CD4-positive, CD25-positive, alpha-beta regulatory T cell (primary cell): ENCODE data around the gene PON2. TPM values are rescaled to one million over a fixed set of nuclear protein-coding genes. Genes with fewer than 3 reads are reported as not detected.
"Not testable (repeated sequence)": the region's sequence is repeated elsewhere in the genome, so short reads cannot be mapped to it uniquely, and the experiment has no call there.

Experiments
- ATAC-seq, 2 donors: fragments of 150-1000 bp; cut with Tn5 transposase; one replicate each; pipeline ENCODE4 v1.10.0; 2021; ENCODE audit warnings: low read depth in 2 of 2, moderate number of reproducible peaks in 2 of 2, moderate library complexity in 1 of 2
- DNase-seq, 3 donors: peaks; one replicate each; pipeline versions ENCODE4 v3.0.0 to v3.0.0-alpha.2; 2012 to 2022; ENCODE audit warnings: mixed read lengths in 1 of 3
- H3K27ac ChIP-seq: one replicate; pipeline ENCODE4 v1.7.0; 2013; ENCODE audit warnings: mild to moderate bottlenecking, low read length; ENCODE audit not compliant: insufficient read depth, poor library complexity, severe bottlenecking
- H3K27me3 ChIP-seq: one replicate; pipeline ENCODE4 v1.7.0; 2013; ENCODE audit warnings: low read length; ENCODE audit not compliant: control insufficient read depth, insufficient read depth
- H3K36me3 ChIP-seq: one replicate; pipeline ENCODE4 v1.7.0; 2013; ENCODE audit warnings: mild to moderate bottlenecking, low read length, moderate library complexity; ENCODE audit not compliant: control insufficient read depth, insufficient read depth
- H3K4me1 ChIP-seq: 2 replicates; pipeline ENCODE4 v1.7.0; 2013; ENCODE audit warnings: mild to moderate bottlenecking, low read length; ENCODE audit not compliant: insufficient read depth, control insufficient read depth, poor library complexity, severe bottlenecking
- H3K4me3 ChIP-seq: one replicate; pipeline ENCODE4 v1.7.0; 2013; ENCODE audit warnings: low read depth, mild to moderate bottlenecking, low read length, moderate library complexity
- H3K9me3 ChIP-seq, 2 experiments: 1 replicate in 1 of 2; 2 replicates in 1 of 2; pipeline ENCODE4 v1.7.0; 2013; ENCODE audit warnings: low read length in 2 of 2, mild to moderate bottlenecking in 1 of 2, moderate library complexity in 1 of 2; ENCODE audit not compliant: control insufficient read depth in 2 of 2
- H3K27ac Mint-ChIP-seq, 3 donors: one replicate each; pipeline ENCODE4 v1.8.0; 2020 to 2022; ENCODE audit warnings: mild to moderate bottlenecking in 3 of 3, mixed read lengths in 3 of 3, moderate library complexity in 2 of 3
- H3K27me3 Mint-ChIP-seq: one replicate; pipeline ENCODE4 v1.8.0; 2022; ENCODE audit warnings: mild to moderate bottlenecking, mixed read lengths
- H3K36me3 Mint-ChIP-seq: one replicate; pipeline ENCODE4 v1.8.0; 2020; ENCODE audit warnings: mixed read lengths
- H3K4me1 Mint-ChIP-seq, 4 donors: one replicate each; pipeline ENCODE4 v1.8.0; 2020 to 2022; ENCODE audit warnings: mixed read lengths in 4 of 4, mild to moderate bottlenecking in 1 of 4
- H3K4me3 Mint-ChIP-seq, 4 donors: one replicate each; pipeline ENCODE4 v1.8.0; 2020 to 2022; ENCODE audit warnings: mild to moderate bottlenecking in 4 of 4, mixed read lengths in 4 of 4, moderate library complexity in 3 of 4
- H3K9me3 Mint-ChIP-seq, 7 donors: one replicate each; pipeline ENCODE4 v1.8.0; 2020 to 2022; ENCODE audit warnings: mixed read lengths in 7 of 7, mild to moderate bottlenecking in 3 of 7, moderate library complexity in 2 of 7
- polyA plus RNA-seq, 4 donors: library from polyadenylated mRNA; unstranded; fragments of 300-500 nt; fragmentation: Illumina TruSeq; gene quantifications; one replicate each; pipeline ENCODE4 v1.2.3, GENCODE V29; 2021
- total RNA-seq: library from RNA; stranded (reverse); gene quantifications from one replicate; pipeline ENCODE4 v1.2.3, GENCODE V29; 2022

PON2 gene
- total and polyA plus RNA-seq, 5 donors from 2014 or later, result 1.1 to 3.7 (median 2.5) TPM

GRCh38 chr7:95397381-95397780, 37.4 kb downstream of the PON2 start:
- Mint-ChIP-seq H3K36me3 (no peaks in the 10 kb centered on the region), H3K27ac (no peak overlapping the region), H3K9me3 (peaks cover 0 to 1% (median 0%) of the 10 kb centered on the region in 7 donors), H3K4me1 (peaks cover 0 to 4% (median 0%) of the 10 kb centered on the region in 4 donors), H3K4me3 (no peak overlapping the region), H3K27me3 (peaks cover 30% of the 10 kb centered on the region)
- Histone ChIP-seq H3K4me1 (peaks cover 5% of the 10 kb centered on the region), H3K9me3 (no peaks in the 10 kb centered on the region), H3K27ac (no peak overlapping the region), H3K4me3 (no peak overlapping the region), H3K27me3 (peaks cover 5% of the 10 kb centered on the region), H3K36me3 (no peaks in the 10 kb centered on the region)
- DNase-seq (no peak), ATAC-seq (no peak)

- Histone ChIP-seq H3K4me3 (no peak within 1 kb of the TSS), H3K9me3 (no peaks in the 10 kb centered on the region), H3K4me1 (peaks cover 5% of the 10 kb centered on the region), H3K27me3 (peaks cover 5% of the 10 kb centered on the region), H3K36me3 (no peaks in the 10 kb centered on the region), H3K27ac (no peak within 1 kb of the TSS)
- no peaks in the 10 kb centered on the region for H3K36me3 Mint-ChIP-seq
- DNase-seq, result peak in 2 of 3 donors; percentile 6 to 38
- peaks cover 30% of the 10 kb centered on the region for H3K27me3 Mint-ChIP-seq
- peaks cover 0 to 3% (median 0%) of the 10 kb centered on the region in 7 donors for H3K9me3 Mint-ChIP-seq
- H3K27ac Mint-ChIP-seq, result no peak within 1 kb of the TSS
- H3K4me3 Mint-ChIP-seq, result peak within 1 kb of the TSS in 2 of 4 donors; percentile 60 to 74
- peak; percentile 25 to 53 for ATAC-seq
- H3K4me1 Mint-ChIP-seq, result peaks cover 0 to 4% (median 0%) of the 10 kb centered on the region in 4 donors
These were observed 38.4 kb downstream of the PON2 start, which contains the start of gene PON3 for GRCh38 chr7:95396136-95397032. TSS of gene PON3 (minus strand) at chr7:95396375. CDS start at chr7:95396350, 25 bp downstream.

DNA sequence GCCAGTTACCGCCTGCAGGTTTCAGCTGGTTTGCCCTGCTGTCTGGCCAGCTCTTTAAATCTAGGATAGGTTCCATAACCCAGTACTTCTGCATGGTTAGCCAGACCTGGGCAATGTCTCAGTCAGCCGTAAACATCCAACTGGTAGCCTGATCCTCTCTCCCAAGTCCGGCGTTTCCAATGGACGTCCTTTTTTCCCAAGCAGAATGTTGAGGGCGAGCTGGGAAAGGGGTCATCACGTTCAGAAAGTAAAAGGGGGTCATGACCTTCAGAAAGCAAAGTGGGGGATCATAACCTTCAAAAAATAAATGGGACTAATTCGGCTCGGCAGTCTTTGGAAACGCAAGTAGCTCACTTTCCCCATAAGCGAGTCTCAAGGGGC, 39.1 kb downstream of the PON2 start:
- Histone ChIP-seq H3K4me1 (peaks cover 5% of the 10 kb centered on the region), H3K36me3 (no peaks in the 10 kb centered on the region), H3K27ac (no peak overlapping the region), H3K9me3 (no peaks in the 10 kb centered on the region), H3K27me3 (peaks cover 5% of the 10 kb centered on the region), H3K4me3 (no peak overlapping the region)
- no peak for ATAC-seq
- Mint-ChIP-seq H3K4me1 (peaks cover 0 to 4% (median 0%) of the 10 kb centered on the region in 4 donors), H3K9me3 (peaks cover 0 to 5% (median 0%) of the 10 kb centered on the region in 7 donors), H3K27ac (no peak overlapping the region), H3K4me3 (peak overlapping the region in 2 of 4 donors; percentile 52 to 74), H3K27me3 (peaks cover 30% of the 10 kb centered on the region), H3K36me3 (no peaks in the 10 kb centered on the region)
- DNase-seq, result no peak

DNA sequence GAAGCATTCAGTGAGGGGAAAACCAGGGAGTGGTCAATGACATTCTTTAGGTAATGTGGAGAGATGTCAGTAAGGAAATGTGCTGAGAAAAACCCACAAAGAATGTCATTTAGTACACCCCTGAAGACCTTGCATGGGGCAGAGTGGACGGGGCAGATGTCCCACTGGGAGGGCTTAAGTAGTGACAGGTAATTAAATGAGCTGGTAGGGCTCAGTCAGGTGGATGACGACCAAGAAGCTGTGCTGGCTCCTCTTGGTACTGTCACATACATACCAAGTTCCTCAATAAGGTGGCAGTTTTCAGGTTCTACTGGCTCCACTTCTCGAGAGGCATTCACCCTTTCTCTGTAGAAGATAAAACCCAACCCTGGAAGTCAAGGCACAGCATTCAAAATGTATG, 40.5 kb downstream of the PON2 start:
- Mint-ChIP-seq H3K36me3 (no peaks in the 10 kb centered on the region), H3K27me3 (peaks cover 30% of the 10 kb centered on the region), H3K9me3 (peaks cover 0 to 5% (median 0%) of the 10 kb centered on the region in 7 donors), H3K27ac (no peak overlapping the region), H3K4me1 (peaks cover 0 to 4% (median 0%) of the 10 kb centered on the region in 4 donors), H3K4me3 (no peak overlapping the region)
- ATAC-seq (no peak), DNase-seq (no peak)
- Histone ChIP-seq H3K4me1 (peaks cover 5% of the 10 kb centered on the region), H3K9me3 (no peaks in the 10 kb centered on the region), H3K27me3 (peaks cover 5% of the 10 kb centered on the region), H3K4me3 (no peak overlapping the region), H3K36me3 (no peaks in the 10 kb centered on the region), H3K27ac (no peak overlapping the region)

DNA sequence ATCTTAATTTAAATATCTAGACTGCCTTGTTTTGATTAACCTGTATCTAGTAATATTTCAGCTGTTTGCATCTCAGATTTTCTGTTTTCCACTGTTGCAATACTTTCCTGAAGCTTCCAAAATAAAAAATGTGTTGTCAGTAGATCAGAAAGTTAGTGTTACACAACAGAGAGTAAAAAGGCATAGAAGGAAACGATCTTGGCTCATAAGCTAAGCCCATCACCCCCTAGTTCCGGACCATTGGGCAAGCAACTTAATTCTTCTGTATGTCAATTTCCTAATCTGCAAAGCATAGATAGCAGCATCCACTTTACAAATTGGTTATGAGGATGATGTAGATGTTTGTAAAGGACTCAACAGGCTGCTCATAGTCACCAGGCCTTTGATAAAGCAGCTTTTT, 43.1 kb downstream of the PON2 start:
- no peak overlapping the region for H3K4me3 Mint-ChIP-seq
- DNase-seq, result no peak
- H3K9me3 Mint-ChIP-seq, result peaks cover 0 to 10% (median 2%) of the 10 kb centered on the region in 7 donors
- no peaks in the 10 kb centered on the region for H3K36me3 Mint-ChIP-seq
- Histone ChIP-seq H3K4me1 (peaks cover 5% of the 10 kb centered on the region), H3K4me3 (no peak overlapping the region), H3K9me3 (peaks cover 0 to 2% of the 10 kb centered on the region in 2 experiments), H3K27ac (no peak overlapping the region), H3K36me3 (no peaks in the 10 kb centered on the region), H3K27me3 (peaks cover 3% of the 10 kb centered on the region)
- no peak for ATAC-seq
- no peak overlapping the region for H3K27ac Mint-ChIP-seq
- peaks cover 0 to 4% (median 0%) of the 10 kb centered on the region in 4 donors for H3K4me1 Mint-ChIP-seq
- peaks cover 20% of the 10 kb centered on the region for H3K27me3 Mint-ChIP-seq

GRCh38 chr7:95389516-95389915, 45.3 kb downstream of the PON2 start:
- Histone ChIP-seq H3K27ac (no peak overlapping the region), H3K4me1 (no peaks in the 10 kb centered on the region), H3K4me3 (no peak overlapping the region), H3K27me3 (no peaks in the 10 kb centered on the region), H3K36me3 (no peaks in the 10 kb centered on the region), H3K9me3 (peaks cover 0 to 2% of the 10 kb centered on the region in 2 experiments)
- peaks cover 5% of the 10 kb centered on the region for H3K27me3 Mint-ChIP-seq
- no peak for DNase-seq
- H3K9me3 Mint-ChIP-seq, result peaks cover 3 to 22% (median 5%) of the 10 kb centered on the region in 7 donors
- H3K4me1 Mint-ChIP-seq, result no peaks in the 10 kb centered on the region
- H3K27ac Mint-ChIP-seq, result no peak overlapping the region
- no peak overlapping the region for H3K4me3 Mint-ChIP-seq
- no peaks in the 10 kb centered on the region for H3K36me3 Mint-ChIP-seq
- ATAC-seq, result no peak

DNA sequence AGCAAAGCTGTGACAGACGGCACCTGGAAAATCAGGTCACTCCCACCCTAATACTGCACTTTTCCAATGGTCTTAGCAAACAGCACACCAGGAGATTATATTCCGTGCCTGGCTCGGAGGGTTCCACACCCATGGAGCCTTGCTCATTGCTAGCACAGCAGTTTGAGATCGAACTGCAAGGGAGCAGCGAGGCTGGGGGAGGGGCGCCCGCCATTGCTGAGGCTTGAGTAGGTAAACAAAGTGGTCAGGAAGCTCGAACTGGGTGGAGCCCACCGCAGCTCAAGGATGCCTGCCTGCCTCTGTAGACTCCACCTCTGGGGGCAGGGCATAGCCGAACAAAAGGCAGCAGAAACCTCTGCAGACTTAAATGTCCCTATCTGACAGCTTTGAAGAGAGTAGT, 55.4 kb downstream of the PON2 start:
- DNase-seq, H3K27me3 ChIP-seq, H3K36me3 Mint-ChIP-seq, ATAC-seq, H3K4me1 Mint-ChIP-seq, H3K4me3 Mint-ChIP-seq, H3K27ac ChIP-seq, H3K4me1 ChIP-seq, H3K27ac Mint-ChIP-seq, H3K4me3 ChIP-seq, H3K27me3 Mint-ChIP-seq, H3K36me3 ChIP-seq, H3K9me3 ChIP-seq: not testable (repeated sequence)
- peaks cover 0 to 22% (median 5%) of the 10 kb centered on the region in 7 donors for H3K9me3 Mint-ChIP-seq
